ENCODE data around the gene PRUNE2. TPM values are rescaled to one million over a fixed set of nuclear protein-coding genes. Genes with fewer than 3 reads are reported as not detected.
A peak's percentile ranks its signal among the peaks of the same experiment; 100 is the strongest.

The PRUNE2 gene
- total RNA-seq, 1 donor from 2014 or later = 7.8 TPM

- Histone ChIP-seq H3K9me3 (ENCODE audit: control insufficient read depth in 3 of 3, low read length in 3 of 3) (no peaks in the 10 kb centered on the region), H3K27me3 (ENCODE audit: control insufficient read depth in 3 of 3, insufficient read depth in 3 of 3, low read length in 3 of 3) (no peaks in the 10 kb centered on the region), H3K9ac (ENCODE audit: low read depth in 1 of 3, low read length in 3 of 3) (no peak overlapping the region), H3K27ac (ENCODE audit: low read depth, low read length) (no peak overlapping the region), H3K4me1 (ENCODE audit: control insufficient read depth in 3 of 3, insufficient read depth in 3 of 3, low read length in 3 of 3) (peaks cover 4 to 9% (median 8%) of the 10 kb centered on the region in 3 donors), H3K4me3 (ENCODE audit: low read length in 3 of 3) (no peak overlapping the region), H3K36me3 (ENCODE audit: control insufficient read depth in 3 of 3, insufficient read depth in 3 of 3, low read length in 3 of 3) (no peaks in the 10 kb centered on the region)
Measured at GRCh38 chr9:76658510-76659231, 247.2 kb downstream of the PRUNE2 start.

DNA sequence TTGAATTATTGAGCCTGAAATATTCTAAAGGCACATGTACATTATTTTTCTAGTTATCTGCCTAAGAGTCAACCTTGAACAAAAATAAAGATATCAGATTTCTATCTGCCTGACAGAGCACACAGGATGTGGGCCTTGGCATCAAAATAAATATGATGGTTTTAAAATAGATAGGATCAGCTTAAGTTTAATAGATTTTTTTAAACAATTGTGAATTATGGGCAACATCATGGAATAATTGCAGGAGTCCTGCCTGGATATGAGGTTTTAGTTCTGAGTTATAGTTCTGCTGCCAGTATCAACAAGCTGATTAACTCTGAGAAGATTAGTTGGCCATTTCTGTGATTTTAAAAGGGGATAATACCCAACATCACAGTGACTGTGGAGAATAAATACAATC lies 248.6 kb downstream of the PRUNE2 start:
- Histone ChIP-seq H3K9me3 (ENCODE audit: control insufficient read depth in 3 of 3, low read length in 3 of 3) (no peaks in the 10 kb centered on the region), H3K36me3 (ENCODE audit: control insufficient read depth in 3 of 3, insufficient read depth in 3 of 3, low read length in 3 of 3) (no peaks in the 10 kb centered on the region), H3K27ac (ENCODE audit: low read depth, low read length) (no peak overlapping the region), H3K9ac (ENCODE audit: low read depth in 1 of 3, low read length in 3 of 3) (no peak overlapping the region), H3K27me3 (ENCODE audit: control insufficient read depth in 3 of 3, insufficient read depth in 3 of 3, low read length in 3 of 3) (no peaks in the 10 kb centered on the region), H3K4me1 (ENCODE audit: control insufficient read depth in 3 of 3, insufficient read depth in 3 of 3, low read length in 3 of 3) (peaks cover 0 to 5% (median 3%) of the 10 kb centered on the region in 3 donors), H3K4me3 (ENCODE audit: low read length in 3 of 3) (no peak overlapping the region)

GRCh38 chr9:76655971-76656370 lies 249.9 kb downstream of the PRUNE2 start:
- Histone ChIP-seq H3K36me3 (ENCODE audit: control insufficient read depth in 3 of 3, insufficient read depth in 3 of 3, low read length in 3 of 3) (no peaks in the 10 kb centered on the region), H3K4me3 (ENCODE audit: low read length in 3 of 3) (no peak overlapping the region), H3K9ac (ENCODE audit: low read depth in 1 of 3, low read length in 3 of 3) (no peak overlapping the region), H3K27ac (ENCODE audit: low read depth, low read length) (no peak overlapping the region), H3K9me3 (ENCODE audit: control insufficient read depth in 3 of 3, low read length in 3 of 3) (no peaks in the 10 kb centered on the region), H3K4me1 (ENCODE audit: control insufficient read depth in 3 of 3, insufficient read depth in 3 of 3, low read length in 3 of 3) (peaks cover 0 to 5% (median 3%) of the 10 kb centered on the region in 3 donors), H3K27me3 (ENCODE audit: control insufficient read depth in 3 of 3, insufficient read depth in 3 of 3, low read length in 3 of 3) (no peaks in the 10 kb centered on the region)

- peaks cover 0 to 5% (median 3%) of the 10 kb centered on the region in 3 donors for H3K4me1 ChIP-seq (ENCODE audit: control insufficient read depth in 3 of 3, insufficient read depth in 3 of 3, low read length in 3 of 3)
- no peak overlapping the region for H3K4me3 ChIP-seq (ENCODE audit: low read length in 3 of 3)
- H3K27me3 ChIP-seq (ENCODE audit: control insufficient read depth in 3 of 3, insufficient read depth in 3 of 3, low read length in 3 of 3) = no peaks in the 10 kb centered on the region
- H3K9ac ChIP-seq (ENCODE audit: low read depth in 1 of 3, low read length in 3 of 3) = no peak overlapping the region
- no peaks in the 10 kb centered on the region for H3K9me3 ChIP-seq (ENCODE audit: control insufficient read depth in 3 of 3, low read length in 3 of 3)
- H3K36me3 ChIP-seq (ENCODE audit: control insufficient read depth in 3 of 3, insufficient read depth in 3 of 3, low read length in 3 of 3) = no peaks in the 10 kb centered on the region
- H3K27ac ChIP-seq (ENCODE audit: low read depth, low read length) = no peak overlapping the region
Measured at GRCh38 chr9:76655121-76655541, 250.8 kb downstream of the PRUNE2 start.

GRCh38 chr9:76654575-76654974 lies 251.3 kb downstream of the PRUNE2 start:
- Histone ChIP-seq H3K9me3 (ENCODE audit: control insufficient read depth in 3 of 3, low read length in 3 of 3) (no peaks in the 10 kb centered on the region), H3K27ac (ENCODE audit: low read depth, low read length) (no peak overlapping the region), H3K36me3 (ENCODE audit: control insufficient read depth in 3 of 3, insufficient read depth in 3 of 3, low read length in 3 of 3) (no peaks in the 10 kb centered on the region), H3K4me3 (ENCODE audit: low read length in 3 of 3) (no peak overlapping the region), H3K4me1 (ENCODE audit: control insufficient read depth in 3 of 3, insufficient read depth in 3 of 3, low read length in 3 of 3) (peaks cover 0 to 5% (median 3%) of the 10 kb centered on the region in 3 donors), H3K27me3 (ENCODE audit: control insufficient read depth in 3 of 3, insufficient read depth in 3 of 3, low read length in 3 of 3) (no peaks in the 10 kb centered on the region), H3K9ac (ENCODE audit: low read depth in 1 of 3, low read length in 3 of 3) (no peak overlapping the region)

GRCh38 chr9:76654051-76654461 lies 251.9 kb downstream of the PRUNE2 start:
- no peaks in the 10 kb centered on the region for H3K27me3 ChIP-seq (ENCODE audit: control insufficient read depth in 3 of 3, insufficient read depth in 3 of 3, low read length in 3 of 3)
- no peaks in the 10 kb centered on the region for H3K9me3 ChIP-seq (ENCODE audit: control insufficient read depth in 3 of 3, low read length in 3 of 3)
- H3K27ac ChIP-seq (ENCODE audit: low read depth, low read length) = no peak overlapping the region
- H3K4me3 ChIP-seq (ENCODE audit: low read length in 3 of 3) = no peak overlapping the region
- no peaks in the 10 kb centered on the region for H3K36me3 ChIP-seq (ENCODE audit: control insufficient read depth in 3 of 3, insufficient read depth in 3 of 3, low read length in 3 of 3)
- H3K9ac ChIP-seq (ENCODE audit: low read depth in 1 of 3, low read length in 3 of 3) = no peak overlapping the region
- H3K4me1 ChIP-seq (ENCODE audit: control insufficient read depth in 3 of 3, insufficient read depth in 3 of 3, low read length in 3 of 3) = peaks cover 0 to 5% (median 3%) of the 10 kb centered on the region in 3 donors

DNA sequence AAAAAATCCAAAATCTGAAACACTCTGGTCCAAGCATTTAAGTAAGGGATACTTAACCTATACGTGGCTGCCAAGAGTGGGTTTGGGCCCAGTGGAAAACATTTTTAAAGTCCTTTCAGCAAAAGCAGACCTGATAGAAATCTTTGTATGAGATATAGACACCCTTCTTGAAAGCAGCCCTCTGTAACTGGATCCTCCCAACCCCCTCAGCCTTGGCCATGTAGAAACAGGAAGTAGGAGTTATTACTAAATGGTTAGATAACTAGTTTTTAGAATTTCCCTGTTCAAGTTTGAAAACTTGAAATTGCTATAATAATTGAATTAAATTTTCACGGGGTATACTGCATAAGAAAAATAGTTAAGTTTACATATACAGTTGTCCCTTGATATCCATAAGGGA lies 253.0 kb downstream of the PRUNE2 start:
- Histone ChIP-seq H3K36me3 (ENCODE audit: control insufficient read depth in 3 of 3, insufficient read depth in 3 of 3, low read length in 3 of 3) (no peaks in the 10 kb centered on the region), H3K4me1 (ENCODE audit: control insufficient read depth in 3 of 3, insufficient read depth in 3 of 3, low read length in 3 of 3) (peaks cover 0 to 5% (median 3%) of the 10 kb centered on the region in 3 donors), H3K27ac (ENCODE audit: low read depth, low read length) (no peak overlapping the region)

DNA sequence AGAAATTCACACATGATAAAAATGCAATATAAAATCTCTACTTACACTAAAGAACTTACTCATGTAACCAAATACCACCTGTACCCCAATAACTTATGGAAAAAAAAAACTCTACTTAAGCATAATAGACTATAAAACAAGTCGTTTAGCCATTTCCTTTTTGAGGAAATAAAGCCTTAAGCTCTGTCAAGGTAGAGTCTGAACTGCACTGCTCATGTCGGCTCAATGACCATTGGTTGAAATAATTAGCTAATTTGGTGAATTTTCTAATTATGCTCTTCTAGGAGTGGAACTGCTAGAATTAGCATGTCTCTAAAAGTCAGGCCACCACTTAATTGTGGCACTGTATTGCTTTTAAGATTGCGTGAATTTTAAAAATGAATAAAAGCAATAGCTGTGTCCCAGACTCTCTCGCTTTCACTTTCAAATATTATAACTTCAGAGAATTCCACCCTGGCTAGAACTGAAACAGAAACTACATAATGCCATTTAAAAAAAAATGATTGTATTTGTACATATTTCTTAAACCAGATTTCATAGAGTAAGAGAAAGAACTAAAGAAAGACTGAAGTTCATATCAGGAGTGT lies 254.7 kb downstream of the PRUNE2 start:
- Histone ChIP-seq H3K36me3 (ENCODE audit: control insufficient read depth in 3 of 3, insufficient read depth in 3 of 3, low read length in 3 of 3) (no peaks in the 10 kb centered on the region), H3K4me3 (ENCODE audit: low read length in 3 of 3) (peak overlapping the region; percentile 16 to 56 (median 41)), H3K27ac (ENCODE audit: low read depth, low read length) (peak overlapping the region; percentile 45), H3K9me3 (ENCODE audit: control insufficient read depth in 3 of 3, low read length in 3 of 3) (no peaks in the 10 kb centered on the region), H3K27me3 (ENCODE audit: control insufficient read depth in 3 of 3, insufficient read depth in 3 of 3, low read length in 3 of 3) (no peaks in the 10 kb centered on the region), H3K9ac (ENCODE audit: low read depth in 1 of 3, low read length in 3 of 3) (no peak overlapping the region), H3K4me1 (ENCODE audit: control insufficient read depth in 3 of 3, insufficient read depth in 3 of 3, low read length in 3 of 3) (peaks cover 0 to 5% (median 3%) of the 10 kb centered on the region in 3 donors)

More for the DNA sequence above, 253.0 kb downstream of the PRUNE2 start:
- H3K9ac ChIP-seq (ENCODE audit: low read depth in 1 of 3, low read length in 3 of 3) = no peak overlapping the region
- H3K4me3 ChIP-seq (ENCODE audit: low read length in 3 of 3) = no peak overlapping the region
- no peaks in the 10 kb centered on the region for H3K9me3 ChIP-seq (ENCODE audit: control insufficient read depth in 3 of 3, low read length in 3 of 3)
- H3K27me3 ChIP-seq (ENCODE audit: control insufficient read depth in 3 of 3, insufficient read depth in 3 of 3, low read length in 3 of 3) = no peaks in the 10 kb centered on the region

DNA sequence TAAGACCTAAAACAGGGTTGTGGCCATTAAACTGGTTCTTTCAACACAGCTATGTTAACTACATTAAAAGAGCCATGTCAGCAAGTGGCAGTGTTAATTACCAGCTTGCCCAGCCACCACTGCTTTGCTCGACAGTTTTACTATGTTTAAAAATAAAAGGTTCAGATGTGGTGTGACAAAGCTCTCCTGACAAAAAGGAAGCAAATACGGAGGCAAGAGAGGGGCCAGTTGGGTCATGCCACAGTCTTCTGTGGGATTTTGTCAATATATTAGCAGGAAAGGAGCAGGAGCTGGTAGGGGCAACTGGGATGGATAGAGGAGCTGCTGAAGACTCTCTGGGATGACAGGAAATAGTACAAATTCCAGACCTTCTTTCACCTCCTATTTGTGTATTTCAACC lies 255.2 kb downstream of the PRUNE2 start:
- no peaks in the 10 kb centered on the region for H3K36me3 ChIP-seq (ENCODE audit: control insufficient read depth in 3 of 3, insufficient read depth in 3 of 3, low read length in 3 of 3)
- H3K27ac ChIP-seq (ENCODE audit: low read depth, low read length) = no peak overlapping the region
- peak overlapping the region in 1 of 3 donors; percentile 56 for H3K4me3 ChIP-seq (ENCODE audit: low read length in 3 of 3)
- no peaks in the 10 kb centered on the region for H3K27me3 ChIP-seq (ENCODE audit: control insufficient read depth in 3 of 3, insufficient read depth in 3 of 3, low read length in 3 of 3)
- H3K9ac ChIP-seq (ENCODE audit: low read depth in 1 of 3, low read length in 3 of 3) = peak overlapping the region in 1 of 3 donors; percentile 2
- peaks cover 0 to 5% (median 3%) of the 10 kb centered on the region in 3 donors for H3K4me1 ChIP-seq (ENCODE audit: control insufficient read depth in 3 of 3, insufficient read depth in 3 of 3, low read length in 3 of 3)
- no peaks in the 10 kb centered on the region for H3K9me3 ChIP-seq (ENCODE audit: control insufficient read depth in 3 of 3, low read length in 3 of 3)

GRCh38 chr9:76649894-76650293 lies 256.0 kb downstream of the PRUNE2 start:
- Histone ChIP-seq H3K4me3 (ENCODE audit: low read length in 3 of 3) (no peak overlapping the region), H3K4me1 (ENCODE audit: control insufficient read depth in 3 of 3, insufficient read depth in 3 of 3, low read length in 3 of 3) (peaks cover 0 to 5% (median 3%) of the 10 kb centered on the region in 3 donors), H3K9ac (ENCODE audit: low read depth in 1 of 3, low read length in 3 of 3) (no peak overlapping the region), H3K36me3 (ENCODE audit: control insufficient read depth in 3 of 3, insufficient read depth in 3 of 3, low read length in 3 of 3) (no peaks in the 10 kb centered on the region), H3K9me3 (ENCODE audit: control insufficient read depth in 3 of 3, low read length in 3 of 3) (no peaks in the 10 kb centered on the region), H3K27ac (ENCODE audit: low read depth, low read length) (no peak overlapping the region), H3K27me3 (ENCODE audit: control insufficient read depth in 3 of 3, insufficient read depth in 3 of 3, low read length in 3 of 3) (no peaks in the 10 kb centered on the region)

Data from skeletal muscle tissue (tissue), 4 donors.